Upper lobe of right lung (tissue), 1 donor: Measurements from ENCODE around the gene SHC2. TPM values are rescaled to one million over a fixed set of nuclear protein-coding genes. Genes with fewer than 3 reads are reported as not detected.

Source experiments
- ATAC-seq: fragments of 200-7000 bp; cut with Tn5 transposase; one replicate; pipeline ENCODE4 v1.9.1; 2020; ENCODE audit warnings: mild to moderate bottlenecking, moderate library complexity
- DNase-seq: peaks from one replicate; pipeline ENCODE4 v3.0.0-alpha.2; 2020
- H3K27ac ChIP-seq: fragments of 200-600 bp; one replicate; pipeline ENCODE4 v1.8.0; 2022
- H3K27me3 ChIP-seq: fragments of 200-600 bp; one replicate; pipeline ENCODE4 v1.8.0; 2022; ENCODE audit warnings: mild to moderate bottlenecking
- H3K36me3 ChIP-seq: fragments of 200-600 bp; one replicate; pipeline ENCODE4 v1.8.0; 2022
- H3K4me1 ChIP-seq: fragments of 200-600 bp; one replicate; pipeline ENCODE4 v1.8.0; 2022
- H3K4me3 ChIP-seq: fragments of 200-600 bp; one replicate; pipeline ENCODE4 v1.8.0; 2022; ENCODE audit warnings: mild to moderate bottlenecking
- H3K9me3 ChIP-seq: fragments of 200-600 bp; one replicate; pipeline ENCODE4 v1.8.0; 2022
- intact Hi-C: fragments of 100-400 bp; cut with DNase I; formaldehyde crosslinking; loops from one replicate; pipeline ENCODE4 v1.11.0; 2022
- total RNA-seq: library from RNA; stranded (reverse); fragmentation: NEBNext Ultra II Directional; extraction: Animal tissue kit (Norgen Biotek cat#: 25700); gene quantifications from one replicate; pipeline ENCODE4 v1.2.1, GENCODE V29; 2021
- TF ChIP-seq, protein P1 (sequence below): fragments of 200-600 bp; IDR thresholded peaks from one replicate; pipeline ENCODE4 v1.8.0; 2022; ENCODE audit warnings: antibody characterized with exemption
- donor health status: DM: no; HTN: yes; CAD: no; lungs with severe emphysema.

Gene SHC2
- total RNA-seq, 1 donor from 2014 or later = 37.8 TPM

DNA sequence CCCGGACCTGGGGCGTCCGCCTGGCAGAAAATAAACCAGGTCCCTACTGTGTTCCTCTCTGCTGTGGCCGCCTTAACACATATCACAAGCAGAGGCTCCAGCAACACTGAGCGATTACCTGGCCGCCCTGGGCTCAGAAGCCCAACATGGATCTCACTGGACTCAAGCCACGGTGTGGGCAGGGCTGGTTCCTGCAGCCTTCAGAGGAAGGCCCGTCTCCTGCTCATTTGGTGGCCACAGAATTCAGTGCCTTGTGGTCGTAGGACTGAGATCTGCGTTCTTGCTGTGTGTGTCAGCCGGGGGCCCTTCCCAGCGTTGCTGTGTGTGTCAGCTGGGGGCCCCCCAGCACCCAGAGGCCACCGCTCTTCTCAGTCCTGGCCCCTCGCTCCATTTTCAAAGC is 82.1 kb downstream of the SHC2 start:
- DNase-seq (peak; percentile 35), ATAC-seq (no peak)
- H3K36me3 ChIP-seq = no peaks in the 10 kb centered on the region
- H3K9me3 ChIP-seq = no peaks in the 10 kb centered on the region
- no peak overlapping the region for H3K27ac ChIP-seq
- peaks cover 8% of the 10 kb centered on the region for H3K27me3 ChIP-seq
- intact Hi-C loops = no loop called here
- H3K4me1 ChIP-seq = no peaks in the 10 kb centered on the region
- H3K4me3 ChIP-seq = no peak overlapping the region
- TF ChIP-seq, protein P1, sequence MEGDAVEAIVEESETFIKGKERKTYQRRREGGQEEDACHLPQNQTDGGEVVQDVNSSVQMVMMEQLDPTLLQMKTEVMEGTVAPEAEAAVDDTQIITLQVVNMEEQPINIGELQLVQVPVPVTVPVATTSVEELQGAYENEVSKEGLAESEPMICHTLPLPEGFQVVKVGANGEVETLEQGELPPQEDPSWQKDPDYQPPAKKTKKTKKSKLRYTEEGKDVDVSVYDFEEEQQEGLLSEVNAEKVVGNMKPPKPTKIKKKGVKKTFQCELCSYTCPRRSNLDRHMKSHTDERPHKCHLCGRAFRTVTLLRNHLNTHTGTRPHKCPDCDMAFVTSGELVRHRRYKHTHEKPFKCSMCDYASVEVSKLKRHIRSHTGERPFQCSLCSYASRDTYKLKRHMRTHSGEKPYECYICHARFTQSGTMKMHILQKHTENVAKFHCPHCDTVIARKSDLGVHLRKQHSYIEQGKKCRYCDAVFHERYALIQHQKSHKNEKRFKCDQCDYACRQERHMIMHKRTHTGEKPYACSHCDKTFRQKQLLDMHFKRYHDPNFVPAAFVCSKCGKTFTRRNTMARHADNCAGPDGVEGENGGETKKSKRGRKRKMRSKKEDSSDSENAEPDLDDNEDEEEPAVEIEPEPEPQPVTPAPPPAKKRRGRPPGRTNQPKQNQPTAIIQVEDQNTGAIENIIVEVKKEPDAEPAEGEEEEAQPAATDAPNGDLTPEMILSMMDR = no peak

DNA sequence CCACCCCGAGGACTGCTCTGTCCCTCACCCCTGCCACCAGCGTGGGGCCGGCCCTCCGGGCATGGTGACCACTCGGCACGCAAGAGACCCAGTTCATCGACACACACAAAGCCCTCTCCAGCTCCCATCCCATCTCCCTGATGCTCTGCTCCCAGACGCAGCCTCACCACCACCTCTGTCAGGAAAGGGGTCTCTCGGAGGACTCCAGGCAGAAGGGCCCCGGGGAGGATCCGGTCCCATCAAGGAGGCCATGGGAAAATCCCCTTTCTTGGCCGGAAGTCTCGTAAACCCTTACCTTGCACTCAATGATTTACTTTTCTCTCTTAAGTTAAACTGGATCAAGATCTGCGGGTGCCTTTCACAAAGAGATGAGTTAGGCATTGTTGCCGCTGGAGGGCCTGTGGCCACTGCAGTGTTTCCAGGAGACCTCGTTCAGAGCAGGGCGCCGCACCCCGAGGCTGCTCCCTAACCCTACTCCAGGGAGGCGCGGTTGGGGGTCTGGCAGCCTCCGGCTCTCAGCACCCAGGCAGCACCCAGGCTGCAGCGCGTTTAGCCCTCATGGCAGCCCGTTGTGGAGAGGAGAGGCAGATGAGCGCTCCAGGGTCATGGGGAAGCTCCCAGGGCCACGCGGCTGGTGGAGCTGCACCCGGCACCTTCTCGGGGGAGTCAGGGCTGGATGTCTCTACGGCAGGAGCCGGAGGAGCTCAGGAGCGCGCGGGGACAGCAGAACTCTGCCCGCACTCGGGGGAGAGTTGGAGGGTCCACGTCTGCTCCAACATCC is 82.8 kb downstream of the SHC2 start:
- H3K4me1 ChIP-seq = no peaks in the 10 kb centered on the region
- ATAC-seq (peak; percentile 12), DNase-seq (peak; percentile 53)
- no peak overlapping the region for H3K4me3 ChIP-seq
- H3K27me3 ChIP-seq = peaks cover 7% of the 10 kb centered on the region
- no peak overlapping the region for H3K27ac ChIP-seq
- TF ChIP-seq, protein P1 = no peak
- no peaks in the 10 kb centered on the region for H3K36me3 ChIP-seq
- intact Hi-C loops = no loop called here
- H3K9me3 ChIP-seq = no peaks in the 10 kb centered on the region

DNA sequence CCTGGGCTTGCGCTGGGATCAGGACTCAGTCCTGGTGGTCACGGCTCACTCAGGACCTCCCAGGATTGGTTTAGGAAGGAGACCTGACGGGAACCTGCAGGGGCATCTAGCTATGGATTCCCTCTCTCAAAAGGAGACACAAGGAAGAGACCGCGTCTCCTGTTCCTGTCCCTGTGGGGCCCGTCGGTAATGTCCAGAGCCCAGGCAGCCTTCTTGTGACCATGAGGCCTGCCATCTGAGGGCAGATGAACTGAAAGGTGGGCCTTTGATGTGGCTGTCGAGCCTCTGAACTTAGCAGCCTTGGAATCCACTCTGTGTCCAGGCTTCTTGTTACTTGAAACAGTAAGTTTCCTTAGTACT is 84.7 kb downstream of the SHC2 start:
- peaks cover 5% of the 10 kb centered on the region for H3K27me3 ChIP-seq
- H3K4me3 ChIP-seq = no peak overlapping the region
- DNase-seq (no peak), ATAC-seq (no peak)
- TF ChIP-seq, protein P1 = no peak
- no peaks in the 10 kb centered on the region for H3K36me3 ChIP-seq
- no peaks in the 10 kb centered on the region for H3K4me1 ChIP-seq
- intact Hi-C loops = no loop called here
- H3K9me3 ChIP-seq = no peaks in the 10 kb centered on the region
- H3K27ac ChIP-seq = no peak overlapping the region

DNA sequence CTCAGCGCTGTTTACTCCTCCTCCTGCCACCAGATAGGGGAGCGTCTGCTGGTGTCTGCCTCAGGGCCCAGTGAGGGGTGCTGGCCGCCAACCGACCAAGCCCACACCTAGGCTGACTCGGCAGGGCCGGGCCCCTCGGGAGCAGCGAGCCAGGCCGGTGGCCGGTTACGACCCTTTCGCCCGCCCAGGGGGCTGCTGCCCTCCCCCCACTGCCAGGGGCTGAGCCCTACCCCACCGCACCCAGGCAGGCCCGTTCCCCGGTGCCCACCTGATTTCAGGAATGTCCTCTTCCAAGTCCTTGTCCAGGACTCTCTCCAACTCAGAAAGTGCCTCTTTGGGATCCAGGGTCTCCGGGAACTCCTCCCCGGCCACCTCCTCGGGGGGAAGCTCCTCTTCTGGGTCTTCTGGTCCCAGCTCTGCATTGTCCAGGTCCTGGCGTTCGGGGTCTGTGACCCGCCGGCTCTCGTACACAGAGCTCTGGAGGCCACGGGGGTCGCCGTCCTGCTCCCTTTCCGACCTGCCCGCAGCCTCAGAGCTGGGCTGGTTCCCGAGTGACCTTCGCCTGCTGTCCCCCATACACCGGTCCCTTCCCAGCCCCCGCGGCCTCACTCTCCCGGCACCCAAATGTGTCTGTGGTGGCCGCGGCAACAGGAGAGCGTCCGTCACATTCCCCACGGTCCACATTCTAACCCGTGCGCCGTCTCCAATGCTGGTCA is 85.3 kb downstream of the SHC2 start:
- peaks cover 5% of the 10 kb centered on the region for H3K27me3 ChIP-seq

DNA sequence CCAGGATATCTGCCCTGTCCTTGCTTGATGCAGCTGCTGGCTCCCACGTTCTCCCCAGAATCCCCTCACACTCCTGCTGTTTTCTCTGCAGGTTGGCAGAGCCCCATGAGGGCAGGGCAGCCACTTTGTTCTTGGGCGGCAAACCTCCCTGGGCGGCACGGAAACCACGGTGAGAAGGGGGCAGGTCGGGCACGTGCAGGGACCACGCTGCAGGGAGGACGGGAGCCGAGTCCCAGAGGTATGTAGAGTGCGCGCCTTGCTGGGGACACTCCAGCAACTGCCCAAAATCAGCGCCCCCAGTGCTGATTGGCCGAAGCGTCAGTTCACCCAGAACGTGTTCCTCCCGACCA is 86.0 kb downstream of the SHC2 start:
- ATAC-seq (no peak), DNase-seq (no peak)
- no peak overlapping the region for H3K27ac ChIP-seq
- peaks cover 5% of the 10 kb centered on the region for H3K27me3 ChIP-seq
- intact Hi-C loops = no loop called here
- no peaks in the 10 kb centered on the region for H3K4me1 ChIP-seq
- no peaks in the 10 kb centered on the region for H3K9me3 ChIP-seq
- H3K4me3 ChIP-seq = no peak overlapping the region
- TF ChIP-seq, protein P1 = no peak
- H3K36me3 ChIP-seq = no peaks in the 10 kb centered on the region

More for the DNA sequence above, 85.3 kb downstream of the SHC2 start:
- TF ChIP-seq, protein P1 = no peak
- H3K4me1 ChIP-seq = no peaks in the 10 kb centered on the region
- no peak overlapping the region for H3K4me3 ChIP-seq
- no peak overlapping the region for H3K27ac ChIP-seq
- intact Hi-C loops = no loop called here
- H3K9me3 ChIP-seq = no peaks in the 10 kb centered on the region
- no peaks in the 10 kb centered on the region for H3K36me3 ChIP-seq
- no peak for ATAC-seq
- DNase-seq = no peak
